ENCODE results near the gene CAMTA1. TPM values are rescaled to one million over a fixed set of nuclear protein-coding genes. Genes with fewer than 3 reads are reported as not detected.

The CAMTA1 gene
- total and polyA plus RNA-seq, 4 donors: 18.0 to 93.5 (median 35.8) TPM

DNA sequence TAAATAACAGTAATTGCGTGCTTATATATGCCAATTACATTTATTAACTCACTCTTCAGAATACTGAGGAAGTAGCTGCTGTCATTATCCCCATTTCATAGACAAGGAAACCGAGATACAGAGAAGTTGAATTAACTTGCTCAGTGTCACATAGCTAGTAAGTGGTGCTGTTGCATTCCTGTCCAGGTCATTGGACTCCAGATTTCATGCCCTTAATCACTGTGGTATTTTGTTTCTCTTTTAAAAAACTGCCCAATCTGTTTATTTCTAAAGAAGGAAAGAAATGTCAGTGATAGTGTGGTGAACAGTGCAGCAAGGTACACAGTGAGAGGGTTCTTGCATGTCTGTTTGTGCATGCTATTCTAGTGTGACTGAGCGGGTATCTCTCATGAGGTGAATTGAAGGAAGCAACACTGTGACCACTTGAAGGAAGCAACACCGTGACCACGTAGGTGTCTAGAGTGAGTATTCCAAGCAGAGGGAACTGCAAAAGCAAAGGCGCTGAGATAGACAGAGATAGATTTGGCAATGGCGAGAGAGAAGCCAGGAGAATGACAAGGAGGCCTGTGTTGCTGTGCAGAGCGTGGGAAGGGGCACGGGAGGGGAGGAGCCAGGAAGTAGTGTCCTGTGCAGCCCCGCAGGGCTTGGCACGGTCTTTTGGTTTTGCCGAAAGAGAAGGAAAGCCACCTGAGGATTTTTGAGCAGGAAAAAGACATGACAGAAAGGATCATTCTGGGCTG, 95.9 kb downstream of the CAMTA1 start:
- DNase-seq (ENCODE audit: low spot score): no peak
- WGBS: 85% methylated on average over 12 of the region's 12 CpGs
- no peak overlapping the region for H3K9ac ChIP-seq (ENCODE audit: low read depth in 1 of 2, low read length in 2 of 2)

DNA sequence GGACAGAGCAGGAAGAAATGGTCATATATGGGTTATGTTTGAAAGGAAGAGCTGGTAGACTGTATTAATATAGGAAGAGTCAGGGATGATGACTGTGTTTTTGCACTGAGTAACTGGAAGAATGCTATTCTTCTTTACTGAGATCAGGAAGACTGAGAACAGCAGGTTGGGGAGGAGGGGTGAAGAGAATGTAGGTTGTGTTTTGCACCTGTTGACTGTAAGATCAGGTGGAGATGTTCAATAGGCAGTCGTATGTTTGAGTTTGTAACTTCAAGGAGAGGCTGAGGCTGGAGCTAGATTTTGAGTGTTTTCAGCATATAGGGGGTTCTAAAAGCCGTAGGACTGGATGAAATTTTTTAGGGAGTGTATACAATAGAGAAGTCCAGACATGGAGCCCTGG, 97.2 kb downstream of the CAMTA1 start:
- H3K36me3 ChIP-seq (ENCODE audit: control insufficient read depth in 4 of 4, insufficient read depth in 3 of 4, low read depth in 1 of 4, low read length in 3 of 4): peaks cover 0 to 1% (median 0%) of the 10 kb centered on the region in 4 donors
- no peaks in the 10 kb centered on the region for H3K9me3 ChIP-seq (ENCODE audit: control insufficient read depth in 4 of 4, low read length in 3 of 4)
- H3K9ac ChIP-seq (ENCODE audit: low read depth in 1 of 2, low read length in 2 of 2): no peak overlapping the region
- H3K27me3 ChIP-seq (ENCODE audit: control insufficient read depth in 4 of 4, insufficient read depth in 4 of 4, low read length in 3 of 4): no peaks in the 10 kb centered on the region
- H3K27ac ChIP-seq (ENCODE audit: low read depth in 1 of 2, low read length in 2 of 2): no peak overlapping the region
- 100% methylated on average over 2 of the region's 2 CpGs for WGBS
- H3K4me3 ChIP-seq (ENCODE audit: low read depth in 1 of 3, low read length in 3 of 3): no peak overlapping the region
- no peak for TF ChIP-seq GABPA (IDR thresholded peaks at IDR 0.05 in 1 of 2, conservative IDR thresholded peaks at IDR 0.05 in 1 of 2)
- TF ChIP-seq FOXA1 (IDR thresholded peaks at IDR 0.05): no peak
- TF ChIP-seq, protein P1, sequence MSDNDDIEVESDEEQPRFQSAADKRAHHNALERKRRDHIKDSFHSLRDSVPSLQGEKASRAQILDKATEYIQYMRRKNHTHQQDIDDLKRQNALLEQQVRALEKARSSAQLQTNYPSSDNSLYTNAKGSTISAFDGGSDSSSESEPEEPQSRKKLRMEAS (IDR thresholded peaks at IDR 0.05): no peak
- TF ChIP-seq, protein P2, sequence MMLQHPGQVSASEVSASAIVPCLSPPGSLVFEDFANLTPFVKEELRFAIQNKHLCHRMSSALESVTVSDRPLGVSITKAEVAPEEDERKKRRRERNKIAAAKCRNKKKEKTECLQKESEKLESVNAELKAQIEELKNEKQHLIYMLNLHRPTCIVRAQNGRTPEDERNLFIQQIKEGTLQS (IDR thresholded peaks at IDR 0.05): no peak
- TF ChIP-seq EGR1 (IDR thresholded peaks at IDR 0.05; ENCODE audit: low read depth in 2 of 2): no peak
- no peak for TF ChIP-seq HNF4G (IDR thresholded peaks at IDR 0.05)
- TF ChIP-seq RXRA (IDR thresholded peaks at IDR 0.05): no peak
- TF ChIP-seq YY1 (IDR thresholded peaks at IDR 0.05): no peak
- TF ChIP-seq TAF1 (conservative IDR thresholded peaks at IDR 0.05): no peak
- TF ChIP-seq, protein P3, sequence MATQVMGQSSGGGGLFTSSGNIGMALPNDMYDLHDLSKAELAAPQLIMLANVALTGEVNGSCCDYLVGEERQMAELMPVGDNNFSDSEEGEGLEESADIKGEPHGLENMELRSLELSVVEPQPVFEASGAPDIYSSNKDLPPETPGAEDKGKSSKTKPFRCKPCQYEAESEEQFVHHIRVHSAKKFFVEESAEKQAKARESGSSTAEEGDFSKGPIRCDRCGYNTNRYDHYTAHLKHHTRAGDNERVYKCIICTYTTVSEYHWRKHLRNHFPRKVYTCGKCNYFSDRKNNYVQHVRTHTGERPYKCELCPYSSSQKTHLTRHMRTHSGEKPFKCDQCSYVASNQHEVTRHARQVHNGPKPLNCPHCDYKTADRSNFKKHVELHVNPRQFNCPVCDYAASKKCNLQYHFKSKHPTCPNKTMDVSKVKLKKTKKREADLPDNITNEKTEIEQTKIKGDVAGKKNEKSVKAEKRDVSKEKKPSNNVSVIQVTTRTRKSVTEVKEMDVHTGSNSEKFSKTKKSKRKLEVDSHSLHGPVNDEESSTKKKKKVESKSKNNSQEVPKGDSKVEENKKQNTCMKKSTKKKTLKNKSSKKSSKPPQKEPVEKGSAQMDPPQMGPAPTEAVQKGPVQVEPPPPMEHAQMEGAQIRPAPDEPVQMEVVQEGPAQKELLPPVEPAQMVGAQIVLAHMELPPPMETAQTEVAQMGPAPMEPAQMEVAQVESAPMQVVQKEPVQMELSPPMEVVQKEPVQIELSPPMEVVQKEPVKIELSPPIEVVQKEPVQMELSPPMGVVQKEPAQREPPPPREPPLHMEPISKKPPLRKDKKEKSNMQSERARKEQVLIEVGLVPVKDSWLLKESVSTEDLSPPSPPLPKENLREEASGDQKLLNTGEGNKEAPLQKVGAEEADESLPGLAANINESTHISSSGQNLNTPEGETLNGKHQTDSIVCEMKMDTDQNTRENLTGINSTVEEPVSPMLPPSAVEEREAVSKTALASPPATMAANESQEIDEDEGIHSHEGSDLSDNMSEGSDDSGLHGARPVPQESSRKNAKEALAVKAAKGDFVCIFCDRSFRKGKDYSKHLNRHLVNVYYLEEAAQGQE (IDR thresholded peaks at IDR 0.05): no peak
- TF ChIP-seq RAD21 (IDR thresholded peaks at IDR 0.05): no peak
- TF ChIP-seq JUND (IDR thresholded peaks at IDR 0.05): no peak
- TF ChIP-seq, protein P4, sequence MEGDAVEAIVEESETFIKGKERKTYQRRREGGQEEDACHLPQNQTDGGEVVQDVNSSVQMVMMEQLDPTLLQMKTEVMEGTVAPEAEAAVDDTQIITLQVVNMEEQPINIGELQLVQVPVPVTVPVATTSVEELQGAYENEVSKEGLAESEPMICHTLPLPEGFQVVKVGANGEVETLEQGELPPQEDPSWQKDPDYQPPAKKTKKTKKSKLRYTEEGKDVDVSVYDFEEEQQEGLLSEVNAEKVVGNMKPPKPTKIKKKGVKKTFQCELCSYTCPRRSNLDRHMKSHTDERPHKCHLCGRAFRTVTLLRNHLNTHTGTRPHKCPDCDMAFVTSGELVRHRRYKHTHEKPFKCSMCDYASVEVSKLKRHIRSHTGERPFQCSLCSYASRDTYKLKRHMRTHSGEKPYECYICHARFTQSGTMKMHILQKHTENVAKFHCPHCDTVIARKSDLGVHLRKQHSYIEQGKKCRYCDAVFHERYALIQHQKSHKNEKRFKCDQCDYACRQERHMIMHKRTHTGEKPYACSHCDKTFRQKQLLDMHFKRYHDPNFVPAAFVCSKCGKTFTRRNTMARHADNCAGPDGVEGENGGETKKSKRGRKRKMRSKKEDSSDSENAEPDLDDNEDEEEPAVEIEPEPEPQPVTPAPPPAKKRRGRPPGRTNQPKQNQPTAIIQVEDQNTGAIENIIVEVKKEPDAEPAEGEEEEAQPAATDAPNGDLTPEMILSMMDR (IDR thresholded peaks at IDR 0.05; ENCODE audit: low read depth, low read length, missing input control): no peak
- no peak for TF ChIP-seq FOXA2 (IDR thresholded peaks at IDR 0.05)
- TF ChIP-seq, protein P5, sequence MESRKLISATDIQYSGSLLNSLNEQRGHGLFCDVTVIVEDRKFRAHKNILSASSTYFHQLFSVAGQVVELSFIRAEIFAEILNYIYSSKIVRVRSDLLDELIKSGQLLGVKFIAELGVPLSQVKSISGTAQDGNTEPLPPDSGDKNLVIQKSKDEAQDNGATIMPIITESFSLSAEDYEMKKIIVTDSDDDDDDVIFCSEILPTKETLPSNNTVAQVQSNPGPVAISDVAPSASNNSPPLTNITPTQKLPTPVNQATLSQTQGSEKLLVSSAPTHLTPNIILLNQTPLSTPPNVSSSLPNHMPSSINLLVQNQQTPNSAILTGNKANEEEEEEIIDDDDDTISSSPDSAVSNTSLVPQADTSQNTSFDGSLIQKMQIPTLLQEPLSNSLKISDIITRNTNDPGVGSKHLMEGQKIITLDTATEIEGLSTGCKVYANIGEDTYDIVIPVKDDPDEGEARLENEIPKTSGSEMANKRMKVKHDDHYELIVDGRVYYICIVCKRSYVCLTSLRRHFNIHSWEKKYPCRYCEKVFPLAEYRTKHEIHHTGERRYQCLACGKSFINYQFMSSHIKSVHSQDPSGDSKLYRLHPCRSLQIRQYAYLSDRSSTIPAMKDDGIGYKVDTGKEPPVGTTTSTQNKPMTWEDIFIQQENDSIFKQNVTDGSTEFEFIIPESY (IDR thresholded peaks at IDR 0.05): no peak
- no peak for TF ChIP-seq HNF4A (conservative IDR thresholded peaks at IDR 0.05)
- peaks cover 0 to 6% (median 4%) of the 10 kb centered on the region in 4 donors for H3K4me1 ChIP-seq (ENCODE audit: control insufficient read depth in 4 of 4, insufficient read depth in 4 of 4, low read length in 3 of 4)
- no peak for DNase-seq (ENCODE audit: low spot score)

More for the DNA sequence above, 95.9 kb downstream of the CAMTA1 start:
- TF ChIP-seq RXRA (IDR thresholded peaks at IDR 0.05): peak in 1 of 2 donors; percentile 25
- TF ChIP-seq, protein P2 (IDR thresholded peaks at IDR 0.05): no peak
- Histone ChIP-seq H3K27ac (ENCODE audit: low read depth in 1 of 2, low read length in 2 of 2) (no peak overlapping the region), H3K36me3 (ENCODE audit: control insufficient read depth in 4 of 4, insufficient read depth in 3 of 4, low read depth in 1 of 4, low read length in 3 of 4) (no peaks in the 10 kb centered on the region), H3K4me3 (ENCODE audit: low read depth in 1 of 3, low read length in 3 of 3) (no peak overlapping the region), H3K27me3 (ENCODE audit: control insufficient read depth in 4 of 4, insufficient read depth in 4 of 4, low read length in 3 of 4) (no peaks in the 10 kb centered on the region), H3K4me1 (ENCODE audit: control insufficient read depth in 4 of 4, insufficient read depth in 4 of 4, low read length in 3 of 4) (peaks cover 0 to 6% (median 4%) of the 10 kb centered on the region in 4 donors), H3K9me3 (ENCODE audit: control insufficient read depth in 4 of 4, low read length in 3 of 4) (no peaks in the 10 kb centered on the region)

Measured in liver (tissue), 9 donors.